Left lung (tissue), 10 donors: ENCODE measurements around the gene CDH4. TPM values are rescaled to one million over a fixed set of nuclear protein-coding genes. Genes with fewer than 3 reads are reported as not detected.

Experiments
- ATAC-seq: fragments of 200-7000 bp; cut with Tn5 transposase; one replicate; pipeline ENCODE4 v1.9.1; 2020; ENCODE audit warnings: moderate library complexity
- DNase-seq, 4 donors: peaks; one replicate each; pipeline ENCODE4 v3.0.0-alpha.2; 2013 to 2020
- H3K27ac ChIP-seq, 2 donors: fragments of 200-600 bp; sonication (generic) in 1 of 2; one replicate each; pipeline versions ENCODE4 v1.5.0 to v1.8.0; 2020 to 2021
- H3K27me3 ChIP-seq, 2 donors: fragments of 200-600 bp; sonication (generic) in 1 of 2; one replicate each; pipeline versions ENCODE4 v1.5.0 to v1.8.0; 2020 to 2021
- H3K36me3 ChIP-seq, 2 donors: fragments of 200-600 bp; sonication (generic) in 1 of 2; one replicate each; pipeline versions ENCODE4 v1.5.0 to v1.8.0; 2020 to 2021
- H3K4me1 ChIP-seq, 2 donors: fragments of 200-600 bp; one replicate each; pipeline ENCODE4 v1.8.0; 2021
- H3K4me3 ChIP-seq, 2 donors: fragments of 200-600 bp; sonication (generic) in 1 of 2; one replicate each; pipeline versions ENCODE4 v1.5.0 to v1.8.0; 2020 to 2021; ENCODE audit warnings: mild to moderate bottlenecking in 1 of 2
- H3K9me3 ChIP-seq, 2 donors: fragments of 200-600 bp; sonication (generic) in 1 of 2; one replicate each; pipeline versions ENCODE4 v1.5.0 to v1.8.0; 2020 to 2021
- intact Hi-C, 2 donors: fragments of 100-400 bp; cut with DNase I; formaldehyde crosslinking; loops; one replicate each; pipeline versions ENCODE4 v1.11.2 to v1.14.2; 2022
- polyA plus RNA-seq, 6 donors: library from polyadenylated mRNA; unstranded; fragments of 120-200 nt; gene quantifications; one replicate each; pipeline ENCODE4 v1.2.1, GENCODE V29; 2013; ENCODE audit not compliant: insufficient read length in 6 of 6
- total RNA-seq, 2 donors: library from RNA; stranded (reverse); fragmentation: NEBNext Ultra II Directional; extraction: Animal tissue kit (Norgen Biotek cat#: 25700); gene quantifications; one replicate each; pipeline ENCODE4 v1.2.1, GENCODE V29; 2021
- TF ChIP-seq, protein P1 (sequence below), 2 donors: fragments of 200-600 bp; sonication (generic) in 1 of 2; IDR thresholded peaks; one replicate each; pipeline versions ENCODE4 v1.5.0 to v1.8.0; 2021; ENCODE audit warnings: antibody characterized with exemption in 2 of 2
- donor health status: DM: no; HTN: yes; CAD: no.
- donor health status: DM: no; HTN: no; CAD: no.

The CDH4 gene
- total and polyA plus RNA-seq, 8 donors: 0.24 to 10.8 (median 5.1) TPM

DNA sequence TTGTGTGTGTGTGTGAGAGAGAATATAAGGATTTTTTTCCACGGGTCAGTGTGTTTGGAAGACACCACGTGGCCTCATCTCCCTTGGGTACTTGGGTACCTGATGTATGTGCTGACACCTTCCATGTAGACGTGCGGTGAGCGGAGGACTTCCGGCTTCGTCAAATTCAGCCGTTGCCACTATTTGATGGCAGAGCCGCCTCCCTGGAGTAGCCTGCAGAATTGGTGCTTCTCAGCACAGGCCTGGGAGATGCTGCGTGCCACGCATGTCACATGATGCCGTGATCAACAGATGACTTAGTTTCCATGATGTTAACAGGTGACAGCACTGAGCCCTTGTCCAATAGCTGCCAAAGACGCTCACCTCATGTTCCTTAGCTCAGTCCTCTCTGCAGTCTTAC is 69.4 kb downstream of the CDH4 start:
- Histone ChIP-seq H3K27ac (no peak overlapping the region), H3K9me3 (no peaks in the 10 kb centered on the region), H3K4me1 (no peaks in the 10 kb centered on the region), H3K4me3 (no peak overlapping the region), H3K27me3 (peaks cover 0 to 25% of the 10 kb centered on the region in 2 donors), H3K36me3 (no peaks in the 10 kb centered on the region)
- DNase-seq (no peak), ATAC-seq (no peak)
- intact Hi-C loops: no loop called here
- TF ChIP-seq, protein P1, sequence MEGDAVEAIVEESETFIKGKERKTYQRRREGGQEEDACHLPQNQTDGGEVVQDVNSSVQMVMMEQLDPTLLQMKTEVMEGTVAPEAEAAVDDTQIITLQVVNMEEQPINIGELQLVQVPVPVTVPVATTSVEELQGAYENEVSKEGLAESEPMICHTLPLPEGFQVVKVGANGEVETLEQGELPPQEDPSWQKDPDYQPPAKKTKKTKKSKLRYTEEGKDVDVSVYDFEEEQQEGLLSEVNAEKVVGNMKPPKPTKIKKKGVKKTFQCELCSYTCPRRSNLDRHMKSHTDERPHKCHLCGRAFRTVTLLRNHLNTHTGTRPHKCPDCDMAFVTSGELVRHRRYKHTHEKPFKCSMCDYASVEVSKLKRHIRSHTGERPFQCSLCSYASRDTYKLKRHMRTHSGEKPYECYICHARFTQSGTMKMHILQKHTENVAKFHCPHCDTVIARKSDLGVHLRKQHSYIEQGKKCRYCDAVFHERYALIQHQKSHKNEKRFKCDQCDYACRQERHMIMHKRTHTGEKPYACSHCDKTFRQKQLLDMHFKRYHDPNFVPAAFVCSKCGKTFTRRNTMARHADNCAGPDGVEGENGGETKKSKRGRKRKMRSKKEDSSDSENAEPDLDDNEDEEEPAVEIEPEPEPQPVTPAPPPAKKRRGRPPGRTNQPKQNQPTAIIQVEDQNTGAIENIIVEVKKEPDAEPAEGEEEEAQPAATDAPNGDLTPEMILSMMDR (IDR thresholded peaks at IDR 0.05): no peak

DNA sequence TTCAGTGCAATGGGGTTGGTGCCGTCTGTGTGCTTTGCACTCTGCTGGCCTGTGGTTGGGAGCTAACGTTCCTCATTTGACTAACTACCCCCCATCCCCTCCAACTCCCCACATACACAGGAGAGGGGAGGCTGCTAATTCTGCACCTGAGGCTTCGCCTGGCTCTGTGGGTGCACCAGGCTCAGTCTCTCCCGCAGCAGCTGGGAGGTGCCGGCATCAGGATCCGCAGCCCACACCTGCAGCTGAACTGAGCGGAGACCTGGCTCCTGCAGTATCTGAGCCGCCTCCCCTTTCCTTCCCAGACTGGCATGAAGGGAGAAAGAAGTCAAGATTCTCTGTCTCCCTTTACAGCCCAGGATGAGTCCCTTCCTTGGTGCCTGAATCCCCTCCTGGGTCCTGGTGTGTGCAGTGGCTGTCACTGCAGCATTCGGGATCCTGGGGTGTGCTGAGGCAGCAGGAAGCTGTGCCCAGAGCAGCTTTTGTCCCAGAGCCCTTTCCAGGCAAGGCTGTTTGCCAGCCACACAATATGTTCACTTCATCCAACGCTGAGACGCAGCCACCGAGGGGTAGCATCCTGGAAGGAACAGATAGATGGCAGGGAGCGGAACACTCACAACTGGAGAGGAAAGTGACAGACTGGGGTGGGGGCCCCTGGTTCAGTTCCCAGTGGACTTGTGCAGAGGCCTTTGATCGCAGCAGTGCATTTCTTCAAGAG is 70.2 kb downstream of the CDH4 start:
- Histone ChIP-seq H3K27ac (no peak overlapping the region), H3K4me3 (no peak overlapping the region), H3K9me3 (no peaks in the 10 kb centered on the region), H3K27me3 (peaks cover 0 to 24% of the 10 kb centered on the region in 2 donors), H3K36me3 (no peaks in the 10 kb centered on the region), H3K4me1 (no peaks in the 10 kb centered on the region)
- ATAC-seq (no peak), DNase-seq (no peak)
- TF ChIP-seq, protein P1 (IDR thresholded peaks at IDR 0.05): no peak
- intact Hi-C loops: no loop called here

DNA sequence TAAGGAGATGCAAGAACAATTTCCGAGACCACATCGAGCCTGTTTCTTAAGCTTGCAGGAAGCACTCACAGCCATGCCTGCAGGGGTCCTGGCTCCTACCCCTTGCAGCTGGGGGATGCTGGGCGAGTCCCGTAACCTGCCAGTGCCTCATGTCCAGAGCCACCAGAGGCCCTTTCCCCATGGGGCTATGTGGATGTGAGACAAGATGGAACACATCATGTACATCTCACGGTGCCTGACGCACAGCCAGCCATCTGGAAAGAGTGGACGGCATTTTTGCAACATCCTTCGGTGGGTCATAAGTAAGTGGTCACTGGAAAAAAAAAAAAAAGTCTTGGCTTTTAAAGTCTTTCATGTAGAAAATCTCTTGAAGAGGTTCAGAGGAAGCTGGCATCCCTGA is 72.8 kb downstream of the CDH4 start:
- TF ChIP-seq, protein P1 (IDR thresholded peaks at IDR 0.05): no peak
- DNase-seq (no peak), ATAC-seq (no peak)
- H3K27me3 ChIP-seq: peaks cover 0 to 16% of the 10 kb centered on the region in 2 donors
- intact Hi-C loops: no loop called here
- no peak overlapping the region for H3K4me3 ChIP-seq
- no peaks in the 10 kb centered on the region for H3K36me3 ChIP-seq
- no peaks in the 10 kb centered on the region for H3K9me3 ChIP-seq
- H3K27ac ChIP-seq: no peak overlapping the region
- H3K4me1 ChIP-seq: no peaks in the 10 kb centered on the region

DNA sequence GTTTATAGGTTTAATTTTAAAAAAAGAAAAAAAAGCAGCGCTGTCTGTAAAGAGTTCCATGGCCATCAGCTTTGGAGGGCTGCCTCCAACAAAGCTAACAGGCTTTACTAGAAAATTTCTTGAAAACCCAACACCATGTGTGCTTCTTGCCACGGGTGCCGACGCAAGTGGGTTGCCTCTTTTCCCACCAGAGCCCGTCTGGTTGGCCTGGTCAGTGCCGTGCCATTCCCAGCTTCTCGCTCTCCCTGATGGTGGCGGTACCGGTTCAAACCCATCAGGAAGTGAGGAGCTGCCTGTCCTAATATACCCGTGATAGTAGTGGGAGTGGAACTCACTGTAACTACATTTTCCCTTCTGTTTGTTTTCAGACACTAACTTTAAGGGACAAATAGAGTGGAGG is 73.7 kb downstream of the CDH4 start:
- no peak for ATAC-seq

DNA sequence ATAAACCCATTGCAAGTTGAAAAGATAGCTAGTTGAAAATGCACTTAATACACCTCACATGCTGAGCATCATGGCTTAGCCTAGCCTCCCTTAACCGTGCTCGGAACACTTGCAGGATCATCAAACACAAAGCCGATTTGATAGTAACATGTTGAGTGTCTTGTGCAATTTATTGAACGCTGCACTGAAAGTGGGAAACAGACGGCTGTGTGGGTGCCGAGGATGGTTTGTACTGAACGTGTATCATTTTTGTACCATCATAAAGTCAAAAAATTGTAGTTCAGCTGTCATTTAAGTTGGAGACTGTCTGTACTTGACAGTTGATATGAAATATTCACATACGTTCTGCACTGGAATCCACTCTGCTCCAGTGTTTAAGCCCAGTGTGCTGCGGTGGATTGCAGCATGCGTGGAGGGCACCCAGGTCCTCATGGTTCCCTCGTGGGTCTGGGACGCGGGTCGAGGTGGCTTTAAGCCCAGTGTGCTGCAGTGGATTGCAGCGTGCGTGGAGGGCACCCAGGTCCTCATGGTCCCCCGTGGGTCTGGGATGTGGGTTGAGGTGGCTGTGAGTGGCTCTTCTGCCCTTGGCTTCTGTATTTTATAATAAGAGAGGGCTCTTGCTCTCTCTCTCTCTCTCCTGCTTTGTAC is 77.0 kb downstream of the CDH4 start:
- TF ChIP-seq, protein P1 (IDR thresholded peaks at IDR 0.05): no peak
- no peaks in the 10 kb centered on the region for H3K4me1 ChIP-seq
- ATAC-seq (no peak), DNase-seq (no peak)
- H3K4me3 ChIP-seq: no peak overlapping the region
- no peak overlapping the region for H3K27ac ChIP-seq
- H3K9me3 ChIP-seq: no peaks in the 10 kb centered on the region
- intact Hi-C loops: no loop called here
- H3K27me3 ChIP-seq: peaks cover 0 to 27% of the 10 kb centered on the region in 2 donors
- no peaks in the 10 kb centered on the region for H3K36me3 ChIP-seq

More for the DNA sequence above, 73.7 kb downstream of the CDH4 start:
- no peaks in the 10 kb centered on the region for H3K4me1 ChIP-seq
- DNase-seq: no peak
- intact Hi-C loops: no loop called here
- H3K9me3 ChIP-seq: no peaks in the 10 kb centered on the region
- H3K4me3 ChIP-seq: no peak overlapping the region
- no peak overlapping the region for H3K27ac ChIP-seq
- no peaks in the 10 kb centered on the region for H3K36me3 ChIP-seq
- TF ChIP-seq, protein P1 (IDR thresholded peaks at IDR 0.05): no peak
- H3K27me3 ChIP-seq: peaks cover 0 to 16% of the 10 kb centered on the region in 2 donors
